GM12892 (cell line): ENCODE results near the gene SLC35C1.

Experiments used
- POLR2A ChIP-seq: IDR thresholded peaks from 2 replicates; pipeline ENCODE4 v1.6.1; 2011; ENCODE audit warnings: low read depth, low read length, control low read depth
- POLR2AphosphoS5 ChIP-seq: IDR thresholded peaks from 2 replicates; pipeline ENCODE4 v1.6.1; 2011; ENCODE audit warnings: low read depth, low read length, control low read depth

DNA sequence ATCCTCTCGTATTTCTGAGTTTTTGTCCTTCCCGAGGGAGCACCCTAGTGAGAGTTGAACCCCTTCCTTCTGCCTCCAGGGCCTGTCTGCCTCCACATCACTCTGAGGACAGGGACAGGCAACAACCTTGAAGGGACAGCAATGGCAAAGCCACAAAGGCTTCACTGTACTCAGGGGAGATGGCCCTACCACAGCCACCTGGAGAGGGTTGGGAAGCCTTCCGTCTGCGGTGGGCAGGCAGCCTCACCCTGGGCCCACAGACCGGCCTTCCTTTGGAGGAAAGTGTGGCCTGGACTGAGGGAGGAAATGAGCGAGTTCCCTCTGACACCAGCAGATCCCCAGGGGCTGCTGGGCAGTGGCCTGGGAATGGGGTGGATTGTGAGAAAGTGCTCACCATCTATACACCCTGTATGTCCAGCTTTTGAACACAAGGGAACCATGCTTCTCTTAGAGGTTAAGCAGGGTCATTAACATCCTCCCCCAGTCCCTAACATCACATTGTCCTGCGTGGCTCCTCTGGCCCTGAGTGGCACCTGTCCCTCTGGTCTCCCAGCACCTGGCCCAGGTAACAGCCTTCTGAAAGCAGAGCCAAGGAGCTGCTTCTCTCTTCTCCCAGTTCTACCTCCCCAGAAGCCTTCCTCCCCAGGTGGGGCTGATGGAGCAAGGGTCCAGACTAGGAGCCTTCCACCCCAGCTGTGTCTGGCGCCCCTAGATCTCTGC is 6.8 kb downstream of the SLC35C1 start:
- TF ChIP-seq POLR2A (no peak), POLR2AphosphoS5 (no peak)
